Fibroblast of villous mesenchyme (primary cell): ENCODE results near the gene MUSTN1. TPM values are rescaled to one million over a fixed set of nuclear protein-coding genes. Genes with fewer than 3 reads are reported as not detected.

Source experiments
- DNase-seq: peaks from one replicate; pipeline ENCODE4 v3.0.0-alpha.2; 2010; ENCODE audit warnings: low read depth
- H3K4me3 ChIP-seq: 2 replicates; pipeline ENCODE4 v1.5.1; 2011; ENCODE audit warnings: low read depth, mild to moderate bottlenecking, low read length
- total RNA-seq: library from RNA; depleted of rRNA; stranded (reverse); fragments of >200 nt; gene quantifications from 2 replicates; pipeline ENCODE4 v1.2.3, GENCODE V29; 2012
- TF ChIP-seq, protein P1 (sequence below): IDR thresholded peaks from 2 replicates; pipeline ENCODE4 v1.5.1; 2012; ENCODE audit warnings: low read depth, mild to moderate bottlenecking, low read length; ENCODE audit not compliant: insufficient read depth

Gene MUSTN1
- total RNA-seq, 1 donor: not detected

DNA sequence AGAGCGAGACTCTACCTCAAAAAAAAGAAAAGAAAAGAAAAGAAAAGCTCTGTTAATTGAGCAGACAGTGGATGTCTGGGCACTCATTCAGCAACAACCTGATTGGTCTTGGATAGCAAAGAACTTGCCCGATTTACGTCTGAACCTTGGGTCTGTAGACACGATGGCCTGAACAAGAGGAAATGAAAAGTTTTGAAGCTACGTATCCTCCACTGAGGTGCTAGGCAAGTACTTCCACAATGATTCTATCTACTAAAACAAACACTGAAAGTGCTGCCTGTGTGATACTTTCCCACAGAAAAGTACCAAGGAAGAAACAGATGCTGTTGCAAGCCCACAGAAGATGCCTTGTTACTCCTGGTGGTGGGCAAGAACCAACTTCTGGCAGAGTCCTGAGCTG, 21.8 kb upstream of the MUSTN1 start:
- TF ChIP-seq, protein P1, sequence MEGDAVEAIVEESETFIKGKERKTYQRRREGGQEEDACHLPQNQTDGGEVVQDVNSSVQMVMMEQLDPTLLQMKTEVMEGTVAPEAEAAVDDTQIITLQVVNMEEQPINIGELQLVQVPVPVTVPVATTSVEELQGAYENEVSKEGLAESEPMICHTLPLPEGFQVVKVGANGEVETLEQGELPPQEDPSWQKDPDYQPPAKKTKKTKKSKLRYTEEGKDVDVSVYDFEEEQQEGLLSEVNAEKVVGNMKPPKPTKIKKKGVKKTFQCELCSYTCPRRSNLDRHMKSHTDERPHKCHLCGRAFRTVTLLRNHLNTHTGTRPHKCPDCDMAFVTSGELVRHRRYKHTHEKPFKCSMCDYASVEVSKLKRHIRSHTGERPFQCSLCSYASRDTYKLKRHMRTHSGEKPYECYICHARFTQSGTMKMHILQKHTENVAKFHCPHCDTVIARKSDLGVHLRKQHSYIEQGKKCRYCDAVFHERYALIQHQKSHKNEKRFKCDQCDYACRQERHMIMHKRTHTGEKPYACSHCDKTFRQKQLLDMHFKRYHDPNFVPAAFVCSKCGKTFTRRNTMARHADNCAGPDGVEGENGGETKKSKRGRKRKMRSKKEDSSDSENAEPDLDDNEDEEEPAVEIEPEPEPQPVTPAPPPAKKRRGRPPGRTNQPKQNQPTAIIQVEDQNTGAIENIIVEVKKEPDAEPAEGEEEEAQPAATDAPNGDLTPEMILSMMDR: no peak
- DNase-seq: no peak
- H3K4me3 ChIP-seq: no peak overlapping the region

DNA sequence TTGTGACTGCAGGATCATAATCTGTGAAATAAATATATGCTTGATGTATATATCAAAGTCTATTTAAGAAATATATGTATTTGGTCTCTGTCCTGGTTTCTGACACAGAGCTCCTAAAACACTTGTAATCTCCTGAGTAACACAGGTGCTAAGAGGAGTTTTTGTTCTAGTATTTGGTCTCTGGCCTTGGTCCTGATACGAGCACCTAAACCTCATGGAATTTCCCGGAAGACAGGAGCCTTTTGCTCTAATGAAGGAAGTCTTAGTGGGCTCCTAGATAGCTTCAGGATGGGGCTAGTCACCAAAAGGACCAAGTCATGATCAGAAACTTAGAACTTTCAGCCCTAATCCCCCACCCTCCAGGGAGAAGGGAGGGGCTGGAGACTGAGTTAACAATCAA, 19.2 kb upstream of the MUSTN1 start:
- DNase-seq: no peak
- no peak overlapping the region for H3K4me3 ChIP-seq
- TF ChIP-seq, protein P1: no peak

DNA sequence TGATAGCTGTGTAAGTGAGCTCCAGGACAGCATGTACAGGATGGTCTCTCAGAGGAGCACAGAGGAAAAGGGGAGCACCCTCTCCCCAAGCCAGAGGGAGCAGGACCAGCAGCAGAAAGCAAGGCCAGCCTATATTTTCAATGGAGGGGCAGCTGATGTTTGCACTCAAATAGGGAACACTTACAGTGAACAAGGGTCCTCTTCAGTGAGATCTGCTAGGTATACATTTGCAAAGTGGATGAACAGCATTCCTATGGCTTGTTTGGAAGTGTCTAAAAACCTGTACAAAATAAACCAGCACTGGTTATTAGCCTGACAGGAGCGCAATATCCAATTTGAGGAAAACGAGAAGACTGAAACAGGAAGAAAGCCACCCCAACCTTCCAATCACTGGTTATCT, 17.6 kb upstream of the MUSTN1 start:
- DNase-seq: no peak
- H3K4me3 ChIP-seq: no peak overlapping the region
- TF ChIP-seq, protein P1: no peak

DNA sequence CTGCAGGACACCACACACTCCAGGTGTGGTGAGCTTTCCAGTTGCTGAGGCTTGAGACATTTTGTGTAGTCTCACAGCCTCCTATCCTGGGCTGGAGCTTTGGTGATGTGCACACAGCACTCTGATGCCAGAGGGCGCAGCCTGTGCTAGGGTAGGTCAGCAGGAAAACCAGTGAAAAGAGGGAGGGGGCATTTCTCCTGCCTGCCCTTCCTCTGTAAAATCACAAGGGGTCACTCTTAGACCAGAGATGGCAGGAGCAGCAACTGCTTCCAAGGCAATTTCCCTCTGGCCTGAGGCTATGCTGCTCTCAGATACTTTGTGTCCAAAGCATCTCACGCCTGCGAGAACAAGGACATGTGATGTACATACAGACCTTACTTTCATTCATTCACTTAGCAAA, 16.5 kb upstream of the MUSTN1 start:
- TF ChIP-seq, protein P1: peak; percentile 69
- H3K4me3 ChIP-seq: no peak overlapping the region
- peak; percentile 55 for DNase-seq

DNA sequence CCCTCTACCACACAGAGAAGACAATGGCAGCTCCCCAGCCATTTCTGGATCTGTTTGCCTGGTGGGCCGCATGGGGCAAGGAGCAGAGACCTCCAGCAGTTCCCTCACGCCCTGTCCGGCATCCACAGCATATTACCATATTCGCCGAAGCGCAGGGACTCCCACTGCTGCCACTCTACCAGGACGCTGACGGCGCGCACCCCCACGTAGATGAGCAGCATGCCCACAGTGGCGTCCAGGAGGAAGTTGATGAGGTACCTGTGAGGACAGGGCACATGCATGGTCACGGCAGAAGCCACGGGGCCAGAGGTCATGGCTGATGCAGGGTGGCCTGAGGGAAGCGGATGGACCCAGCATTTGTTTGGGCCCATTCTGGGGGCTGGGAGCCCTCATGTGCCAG, 14.8 kb upstream of the MUSTN1 start:
- TF ChIP-seq, protein P1: no peak
- H3K4me3 ChIP-seq: no peak overlapping the region
- no peak for DNase-seq

DNA sequence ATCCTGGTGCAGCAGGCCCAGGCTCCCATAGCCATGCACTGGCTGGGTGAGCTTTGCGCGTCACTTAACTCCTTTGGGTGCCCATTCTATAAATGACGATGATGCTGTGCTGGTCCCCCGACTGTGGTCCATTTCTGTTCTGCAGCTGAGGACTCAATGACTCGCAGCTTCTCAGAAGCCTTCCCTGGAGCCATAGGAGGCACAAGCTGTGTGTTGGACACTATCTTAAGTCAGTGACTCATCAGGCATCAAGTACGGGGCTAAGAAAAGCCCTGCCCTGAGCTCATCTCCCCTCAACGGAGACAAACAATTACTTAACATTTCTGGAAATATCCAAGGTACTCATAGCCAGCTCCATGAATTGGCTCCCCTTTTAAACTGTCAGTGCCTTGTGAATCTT, 13.8 kb upstream of the MUSTN1 start:
- DNase-seq: peak; percentile 56
- TF ChIP-seq, protein P1: no peak
- H3K4me3 ChIP-seq: no peak overlapping the region

DNA sequence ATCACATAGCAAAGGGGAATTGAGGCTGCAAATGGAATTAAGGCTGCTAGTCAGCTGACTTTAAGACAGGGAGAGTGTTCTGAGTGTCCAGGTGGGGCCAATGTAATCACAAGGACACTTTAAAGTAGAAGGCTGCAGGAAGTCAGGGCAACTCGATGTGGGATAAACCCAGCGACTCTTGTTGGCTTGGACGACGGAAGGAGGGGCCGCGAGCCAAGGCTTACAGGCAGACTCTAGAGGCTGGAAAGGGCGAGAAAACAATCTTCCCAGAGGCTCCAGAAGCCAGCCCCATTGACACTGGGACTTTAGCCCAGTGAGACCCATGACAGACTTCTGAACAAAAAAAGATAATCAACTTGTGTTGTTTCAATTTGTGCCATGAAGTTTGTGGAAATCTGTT, 12.9 kb upstream of the MUSTN1 start:
- TF ChIP-seq, protein P1: no peak
- no peak for DNase-seq
- H3K4me3 ChIP-seq: no peak overlapping the region
